HS-5 (cell line): ENCODE measurements around the gene TIAM1.

Experiments
- DNase-seq: peaks from one replicate; pipeline ENCODE4 v3.0.0-alpha.2; 2012; ENCODE audit warnings: low read depth

TIAM1 gene

GRCh38 chr21:31173881-31174555, 170.0 kb downstream of the TIAM1 start:
- DNase-seq = no peak

GRCh38 chr21:31172328-31172727, 171.7 kb downstream of the TIAM1 start:
- no peak for DNase-seq

GRCh38 chr21:31164713-31165694, 179.1 kb downstream of the TIAM1 start:
- DNase-seq = no peak

GRCh38 chr21:31162827-31163226, 181.2 kb downstream of the TIAM1 start:
- no peak for DNase-seq

GRCh38 chr21:31162079-31162699, 181.9 kb downstream of the TIAM1 start:
- no peak for DNase-seq

- no peak for DNase-seq
These were observed 182.9 kb downstream of the TIAM1 start for GRCh38 chr21:31161157-31161556.

- DNase-seq = no peak
These were observed 184.3 kb downstream of the TIAM1 start for GRCh38 chr21:31159808-31160207.

- no peak for DNase-seq
These were observed 185.1 kb downstream of the TIAM1 start for GRCh38 chr21:31158789-31159581.

- DNase-seq = no peak
These were observed 186.3 kb downstream of the TIAM1 start for GRCh38 chr21:31157756-31158155.

- DNase-seq = no peak
These were observed 187.4 kb downstream of the TIAM1 start for GRCh38 chr21:31156662-31157061.

GRCh38 chr21:31156169-31156568, 187.9 kb downstream of the TIAM1 start:
- DNase-seq = no peak

GRCh38 chr21:31151156-31152045, 192.7 kb downstream of the TIAM1 start:
- DNase-seq = no peak

- DNase-seq = no peak
These were observed 198.8 kb downstream of the TIAM1 start for GRCh38 chr21:31145274-31145673.

- DNase-seq = peak; percentile 32
These were observed 201.0 kb downstream of the TIAM1 start for GRCh38 chr21:31143036-31143435.

GRCh38 chr21:31142600-31142999, 201.5 kb downstream of the TIAM1 start:
- no peak for DNase-seq

GRCh38 chr21:31141389-31142000, 202.6 kb downstream of the TIAM1 start:
- no peak for DNase-seq

- no peak for DNase-seq
These were observed 203.4 kb downstream of the TIAM1 start for GRCh38 chr21:31140676-31141075.

- DNase-seq = no peak
These were observed 204.0 kb downstream of the TIAM1 start for GRCh38 chr21:31140025-31140424.

GRCh38 chr21:31137960-31138359, 206.1 kb downstream of the TIAM1 start:
- DNase-seq = no peak

- no peak for DNase-seq
These were observed 207.2 kb downstream of the TIAM1 start for GRCh38 chr21:31136891-31137290.
